Stimulated activated CD8-positive, alpha-beta memory T cell treated with anti-CD3 and anti-CD28 coated beads, Interleukin-12 subunit alpha, Interleukin-12 subunit beta, amount 100 ng/mL, for 1 hour (primary cell): Measurements from ENCODE around the gene PLCG2.
"Not testable (repeated sequence)": the region's sequence is repeated elsewhere in the genome, so short reads cannot be mapped to it uniquely, and the experiment has no call there.

Experiments used
- DNase-seq: peaks from one replicate; pipeline ENCODE4 v3.0.0-alpha.2; 2020; ENCODE audit warnings: low read depth

Gene PLCG2

GRCh38 chr16:81913222-81913621, 134.1 kb downstream of the PLCG2 start:
- no peak for DNase-seq

- no peak for DNase-seq
Measured at GRCh38 chr16:81917375-81917774, 138.3 kb downstream of the PLCG2 start.

GRCh38 chr16:81918927-81919326, 139.8 kb downstream of the PLCG2 start:
- DNase-seq, result no peak

GRCh38 chr16:81920498-81920897, 141.4 kb downstream of the PLCG2 start:
- no peak for DNase-seq

GRCh38 chr16:81921085-81921814, 142.2 kb downstream of the PLCG2 start:
- DNase-seq, result no peak

- no peak for DNase-seq
Measured at GRCh38 chr16:81921843-81922584, 142.9 kb downstream of the PLCG2 start.

- DNase-seq, result no peak
Measured at GRCh38 chr16:81923296-81923695, 144.2 kb downstream of the PLCG2 start.

GRCh38 chr16:81925016-81925415, 145.9 kb downstream of the PLCG2 start:
- DNase-seq, result no peak

- DNase-seq, result no peak
Measured at GRCh38 chr16:81926036-81926435, 146.9 kb downstream of the PLCG2 start.

GRCh38 chr16:81927561-81928185, 148.6 kb downstream of the PLCG2 start:
- DNase-seq, result no peak

GRCh38 chr16:81928271-81928918, 149.3 kb downstream of the PLCG2 start:
- no peak for DNase-seq

GRCh38 chr16:81928975-81929374, 149.9 kb downstream of the PLCG2 start:
- no peak for DNase-seq

- no peak for DNase-seq
Measured at GRCh38 chr16:81929841-81930240, 150.8 kb downstream of the PLCG2 start.

GRCh38 chr16:81931927-81932326, 152.8 kb downstream of the PLCG2 start:
- DNase-seq, result no peak

- no peak for DNase-seq
Measured at GRCh38 chr16:81932668-81933067, 153.6 kb downstream of the PLCG2 start.

GRCh38 chr16:81933361-81933760, 154.3 kb downstream of the PLCG2 start:
- no peak for DNase-seq

GRCh38 chr16:81934711-81935110, 155.6 kb downstream of the PLCG2 start:
- not testable (repeated sequence) for DNase-seq

- DNase-seq, result no peak
Measured at GRCh38 chr16:81936209-81937000, 157.3 kb downstream of the PLCG2 start.

- DNase-seq, result no peak
Measured at GRCh38 chr16:81937305-81938038, 158.4 kb downstream of the PLCG2 start.

GRCh38 chr16:81938326-81939163, 159.5 kb downstream of the PLCG2 start:
- no peak for DNase-seq
